IMR-90 (cell line): ENCODE measurements around the gene AFG1L. TPM values are rescaled to one million over a fixed set of nuclear protein-coding genes. Genes with fewer than 3 reads are reported as not detected.

Experiments used
- ATAC-seq: fragments of 200-7000 bp; cut with Tn5 transposase; 2 replicates; pipeline ENCODE4 v1.9.1; 2020; ENCODE audit warnings: low read depth, mild to moderate bottlenecking, moderate library complexity
- BruUV-seq: library from RNA; stranded (reverse); fragments of 400-500 nt; replicated peaks from 2 replicates; lab custom pipeline; 2021; lab: Mats Ljungman, UMichigan
- CTCF ChIA-PET: fragments of 300-600 bp; formaldehyde crosslinking; extraction: SDS; loops from one replicate; lab custom pipeline; 2021; ENCODE audit warnings: antibody characterized with exemption; lab: Yijun Ruan, JAX
- POLR2A ChIA-PET: fragments of 300-600 bp; sonication (Branson Sonifier 250); formaldehyde crosslinking; loops from one replicate; lab custom pipeline; 2022; ENCODE audit warnings: antibody characterized with exemption; ENCODE audit not compliant: unreplicated experiment; lab: Charles Lee
- DNase-seq: peaks from one replicate; pipeline ENCODE4 v3.0.0; 2013
- H2AFZ ChIP-seq: replicated peaks from 2 replicates; pipeline ENCODE3; 2013; ENCODE audit warnings: low read length, mild to moderate bottlenecking; ENCODE audit not compliant: poor library complexity
- H2AK5ac ChIP-seq: 2 replicates; pipeline ENCODE4 v1.6.1; 2013; ENCODE audit warnings: low read depth, low read length, inconsistent platforms
- H2AK9ac ChIP-seq: replicated peaks from 2 replicates; pipeline ENCODE3; 2013; ENCODE audit warnings: mild to moderate bottlenecking, low read depth, low read length, moderate library complexity; ENCODE audit not compliant: poor library complexity
- H2BK120ac ChIP-seq: 2 replicates; pipeline ENCODE4 v1.6.1; 2013; ENCODE audit warnings: low read depth, low read length, inconsistent platforms
- H2BK15ac ChIP-seq: 3 replicates; pipeline ENCODE4 v1.6.1; 2013; ENCODE audit warnings: low read depth, low read length, inconsistent platforms
- H2BK20ac ChIP-seq: 2 replicates; pipeline ENCODE4 v1.6.1; 2013; ENCODE audit warnings: low read depth, mild to moderate bottlenecking, inconsistent platforms, low read length, moderate library complexity
- H2BK5ac ChIP-seq: 2 replicates; pipeline ENCODE4 v1.6.1; 2013; ENCODE audit warnings: mild to moderate bottlenecking, low read depth, low read length, inconsistent platforms; ENCODE audit not compliant: poor library complexity, severe bottlenecking
- H3K14ac ChIP-seq: replicated peaks from 2 replicates; pipeline ENCODE4 v1.6.1; 2013; ENCODE audit warnings: low read depth, low read length, inconsistent platforms
- H3K18ac ChIP-seq: 2 replicates; pipeline ENCODE4 v1.6.1; 2013; ENCODE audit warnings: low read depth, low read length, control low read depth
- H3K23ac ChIP-seq: 2 replicates; pipeline ENCODE4 v1.6.1; 2013; ENCODE audit warnings: low read depth, low read length, inconsistent platforms
- H3K27ac ChIP-seq: 2 replicates; pipeline ENCODE4 v1.5.1; 2013; ENCODE audit warnings: mild to moderate bottlenecking, control low read depth, low read length; ENCODE audit not compliant: insufficient read depth
- H3K27me3 ChIP-seq: 2 replicates; pipeline ENCODE4 v1.6.1; 2013; ENCODE audit warnings: low read length; ENCODE audit not compliant: control insufficient read depth, insufficient read depth
- H3K36me3 ChIP-seq: 2 replicates; pipeline ENCODE4 v1.6.1; 2013; ENCODE audit warnings: low read length, mixed read lengths; ENCODE audit not compliant: control insufficient read depth, insufficient read depth
- H3K4ac ChIP-seq: 2 replicates; pipeline ENCODE4 v1.6.1; 2013; ENCODE audit warnings: low read depth, low read length, inconsistent platforms
- H3K4me1 ChIP-seq: 2 replicates; pipeline ENCODE4 v1.6.1; 2013; ENCODE audit warnings: low read length, mixed read lengths; ENCODE audit not compliant: control insufficient read depth, insufficient read depth
- H3K4me2 ChIP-seq: 2 replicates; pipeline ENCODE4 v1.6.1; 2013; ENCODE audit warnings: low read depth, mild to moderate bottlenecking, control low read depth, low read length, moderate library complexity
- H3K4me3 ChIP-seq: 2 replicates; pipeline ENCODE4 v1.5.1; 2013; ENCODE audit warnings: low read depth, mild to moderate bottlenecking, control low read depth, low read length, moderate library complexity; ENCODE audit not compliant: insufficient read depth
- H3K56ac ChIP-seq: 2 replicates; pipeline ENCODE4 v1.6.1; 2013; ENCODE audit warnings: low read length, inconsistent platforms; ENCODE audit not compliant: insufficient read depth; ENCODE audit errors: extremely low read depth
- H3K79me1 ChIP-seq, 2 experiments: 2 replicates each; pipeline ENCODE4 v1.6.1; 2013; ENCODE audit warnings: low read length in 2 of 2, inconsistent platforms in 1 of 2, low read depth in 1 of 2
- H3K9ac ChIP-seq: 2 replicates; pipeline ENCODE4 v1.6.1; 2013; ENCODE audit warnings: low read depth, low read length, control low read depth
- H3K9me1 ChIP-seq: 2 replicates; pipeline ENCODE4 v1.6.1; 2013; ENCODE audit warnings: low read length, inconsistent platforms; ENCODE audit not compliant: insufficient read depth
- H3K9me3 ChIP-seq: 2 replicates; pipeline ENCODE4 v1.6.1; 2013; ENCODE audit warnings: low read length; ENCODE audit not compliant: control insufficient read depth, insufficient read depth
- H4K20me1 ChIP-seq: 2 replicates; pipeline ENCODE4 v1.6.1; 2013; ENCODE audit warnings: low read length, inconsistent platforms; ENCODE audit not compliant: insufficient read depth
- H4K5ac ChIP-seq: 2 replicates; pipeline ENCODE4 v1.6.1; 2013; ENCODE audit warnings: mild to moderate bottlenecking, low read depth, low read length, control low read depth
- H4K8ac ChIP-seq, 2 experiments: 2 replicates each; pipeline ENCODE4 v1.6.1; 2013; ENCODE audit warnings: low read depth in 2 of 2, low read length in 2 of 2, control low read depth in 1 of 2, inconsistent platforms in 1 of 2
- H4K91ac ChIP-seq: 2 replicates; pipeline ENCODE4 v1.6.1; 2013; ENCODE audit warnings: low read depth, low read length, inconsistent platforms; ENCODE audit not compliant: insufficient read depth
- BHLHE40 ChIP-seq: fragments of 150-350 bp; IDR thresholded peaks from 2 replicates; pipeline ENCODE4 v1.6.1; 2016; ENCODE audit warnings: mild to moderate bottlenecking, low read depth, low read length
- CEBPB ChIP-seq: IDR thresholded peaks from 2 replicates; pipeline ENCODE4 v1.6.1; 2012; ENCODE audit warnings: low read depth, low read length, improper control_type of control experiment
- CHD1 ChIP-seq: IDR thresholded peaks from 2 replicates; pipeline ENCODE4 v1.6.1; 2012; ENCODE audit warnings: low read depth, low read length, improper control_type of control experiment
- CTCF ChIP-seq: conservative IDR thresholded peaks from 2 replicates; pipeline ENCODE4 v1.5.1; 2012; ENCODE audit warnings: mild to moderate bottlenecking, low read depth, low read length, improper control_type of control experiment
- ELK1 ChIP-seq: fragments of 150-350 bp; IDR thresholded peaks from 2 replicates; pipeline ENCODE4 v1.6.1; 2016; ENCODE audit warnings: low read depth, mild to moderate bottlenecking, low read length, moderate library complexity, borderline replicate concordance
- FOS ChIP-seq: fragments of 150-350 bp; IDR thresholded peaks from 2 replicates; pipeline ENCODE4 v1.6.1; 2016; ENCODE audit warnings: low read depth, low read length
- MAFK ChIP-seq: IDR thresholded peaks from 2 replicates; pipeline ENCODE4 v1.6.1; 2012; ENCODE audit warnings: low read depth, low read length, improper control_type of control experiment
- MAZ ChIP-seq: IDR thresholded peaks from 2 replicates; pipeline ENCODE4 v1.6.1; 2012; ENCODE audit warnings: low read depth, mild to moderate bottlenecking, low read length, improper control_type of control experiment, moderate library complexity, borderline replicate concordance
- MXI1 ChIP-seq: IDR thresholded peaks from 2 replicates; pipeline ENCODE4 v1.6.1; 2012; ENCODE audit warnings: low read depth, mild to moderate bottlenecking, low read length, moderate library complexity, borderline replicate concordance
- NFE2L2 ChIP-seq: fragments of 150-350 bp; IDR thresholded peaks from 2 replicates; pipeline ENCODE4 v1.6.1; 2016; ENCODE audit warnings: low read depth, mild to moderate bottlenecking, low read length
- POLR2A ChIP-seq: IDR thresholded peaks from 2 replicates; pipeline ENCODE4 v1.6.1; 2012; ENCODE audit warnings: mild to moderate bottlenecking, low read depth, low read length
- RAD21 ChIP-seq: IDR thresholded peaks from 2 replicates; pipeline ENCODE4 v1.6.1; 2012; ENCODE audit warnings: low read length, improper control_type of control experiment
- RCOR1 ChIP-seq: IDR thresholded peaks from 2 replicates; pipeline ENCODE4 v1.6.1; 2012; ENCODE audit warnings: mild to moderate bottlenecking, low read length, improper control_type of control experiment; ENCODE audit not compliant: insufficient replicate concordance
- RFX5 ChIP-seq: IDR thresholded peaks from 2 replicates; pipeline ENCODE4 v1.8.0; 2012; ENCODE audit warnings: low read depth, mild to moderate bottlenecking, low read length, moderate library complexity
- SMC3 ChIP-seq: fragments of 150-350 bp; IDR thresholded peaks from 2 replicates; pipeline ENCODE4 v1.6.1; 2016; ENCODE audit warnings: low read depth, mild to moderate bottlenecking, antibody characterized with exemption, low read length, moderate library complexity
- WGBS, 2 experiments: methylation state at CpG; one replicate each; pipeline versions ENCODE4 v1.1.5 to v1.1.7; 2013; ENCODE audit warnings: missing lambda C conversion rate in 2 of 2; ENCODE audit not compliant: insufficient read length in 1 of 2; ENCODE audit errors: extremely low coverage in 2 of 2; 5-methylcytosine and 5-hydroxymethylcytosine counted together
- dilution Hi-C: fragments of 300-500 bp; cut with HindIII; formaldehyde crosslinking; loops from one replicate; pipeline ENCODE4 v1.14.3; 2018; ENCODE audit warnings: low sequenced_read_pairs; ENCODE audit not compliant: unreplicated experiment
- in situ Hi-C: fragments of 300-500 bp; cut with MboI; formaldehyde crosslinking; loops from 3 replicates; pipeline ENCODE4 v1.14.3; 2019; ENCODE audit warnings: low sequenced_read_pairs, inconsistent platforms, mixed read lengths
- intact Hi-C: fragments of 100-400 bp; cut with micrococcal nuclease; formaldehyde crosslinking; loops from 2 replicates; pipeline ENCODE4 v1.10.0; 2022
- polyA plus RNA-seq, 3 experiments: library from polyadenylated mRNA; depleted of rRNA; stranded (reverse); fragments of >200 nt; gene quantifications; 2 replicates each; pipeline ENCODE4 v1.2.3, GENCODE V29; 2012; ENCODE audit warnings: low replicate concordance in 1 of 3
- total RNA-seq: library from RNA; depleted of rRNA; stranded (reverse); fragments of >200 nt; gene quantifications from 2 replicates; pipeline ENCODE4 v1.2.3, GENCODE V29; 2012

Gene AFG1L
- total and polyA plus RNA-seq, 2 of the 4 experiments (the other 2 are of a cell fraction) = 1.0 to 2.0 TPM

GRCh38 chr6:108362455-108362854, 67.6 kb downstream of the AFG1L start:
- Histone ChIP-seq H3K36me3 (no peaks in the 10 kb centered on the region), H2AK5ac (no peak overlapping the region), H3K23ac (no peak overlapping the region), H2AFZ (no peak overlapping the region), H4K20me1 (no peaks in the 10 kb centered on the region), H3K27ac (no peak overlapping the region), H3K9ac (no peak overlapping the region), H2BK120ac (no peak overlapping the region), H3K27me3 (no peaks in the 10 kb centered on the region), H3K79me1 (no peaks in the 10 kb centered on the region), H2BK15ac (no peak overlapping the region), H3K4me3 (no peak overlapping the region), H2AK9ac (no peak overlapping the region), H3K18ac (no peak overlapping the region), H3K14ac (no peak overlapping the region), H3K9me3 (no peaks in the 10 kb centered on the region), H3K4ac (no peak overlapping the region), H3K4me2 (no peak overlapping the region), H2BK5ac (no peak overlapping the region), H4K8ac (no peak overlapping the region), H2BK20ac (no peak overlapping the region), H3K4me1 (no peaks in the 10 kb centered on the region), H4K5ac (no peak overlapping the region), H3K56ac (no peak overlapping the region), H4K91ac (no peak overlapping the region), H3K9me1 (0 out of 2 replicates have a peak, but pooled peaks cover 4% of the 10 kb centered on the region)
- ChIA-PET POLR2A (no interaction called here), CTCF (no interaction called here)
- intact Hi-C loops (no loop called here), dilution Hi-C loops (no loop called here), in situ Hi-C loops (no loop called here)
- TF ChIP-seq MXI1 = no peak
- no peak for TF ChIP-seq CEBPB
- TF ChIP-seq RCOR1 = no peak
- TF ChIP-seq NFE2L2 = no peak
- TF ChIP-seq CHD1 = no peak
- no peak for TF ChIP-seq BHLHE40
- TF ChIP-seq POLR2A = no peak
- TF ChIP-seq MAFK = no peak
- no peak for TF ChIP-seq MAZ
- no peak for TF ChIP-seq CTCF
- no peak for TF ChIP-seq RAD21
- no peak for TF ChIP-seq RFX5
- TF ChIP-seq FOS = no peak
- no peak for TF ChIP-seq SMC3
- no peak for TF ChIP-seq ELK1
- no TSS peak for BruUV-seq
- no CpG with 5 or more reads among the region's 1 CpG for WGBS, 2 experiments
- no peak for ATAC-seq
- no peak for DNase-seq
